ENCODE data around the gene COL9A3. TPM values are rescaled to one million over a fixed set of nuclear protein-coding genes. Genes with fewer than 3 reads are reported as not detected.
"Not testable (repeated sequence)": the region's sequence is repeated elsewhere in the genome, so short reads cannot be mapped to it uniquely, and the experiment has no call there.

COL9A3 gene
- total RNA-seq, 6 experiments from 2014 or later: 1.5 to 7.6 (median 3.5) TPM

GRCh38 chr20:62850333-62850974 is 33.6 kb downstream of the COL9A3 start:
- intact Hi-C loops (cut with DNase I): no loop called here
- Histone ChIP-seq H3K36me3 (no peaks in the 10 kb centered on the region), H3K4me1 (no peaks in the 10 kb centered on the region), H3K9me3 (no peaks in the 10 kb centered on the region), H3K27ac (no peak overlapping the region), H3K4me3 (no peak overlapping the region), H3K27me3 (no peaks in the 10 kb centered on the region)
- 89% methylated on average over 18 of the region's 22 CpGs for WGBS (ENCODE audit: insufficient coverage, low coverage, low lambda C conversion rate, missing lambda C conversion rate)
- no peak for TF ChIP-seq POLR2A (IDR thresholded peaks at IDR 0.05)
- no peak for TF ChIP-seq CTCF (IDR thresholded peaks at IDR 0.05)
- ATAC-seq (no peak), DNase-seq (no peak)

GRCh38 chr20:62852196-62852595 is 35.3 kb downstream of the COL9A3 start:
- no CpG with 5 or more reads among the region's 8 CpGs for whole genome bisulfite sequencing (ENCODE audit: insufficient coverage, low coverage, low lambda C conversion rate, missing lambda C conversion rate)
- intact Hi-C loops (cut with DNase I): no loop called here
- no peak overlapping the region for H3K4me3 ChIP-seq
- ATAC-seq (peak in 1 of 4 donors; percentile 18), DNase-seq (no peak)
- no peaks in the 10 kb centered on the region for H3K4me1 ChIP-seq
- TF ChIP-seq CTCF (IDR thresholded peaks at IDR 0.05) (no peak), POLR2A (IDR thresholded peaks at IDR 0.05) (no peak)
- no peak overlapping the region for H3K27ac ChIP-seq
- H3K9me3 ChIP-seq: no peaks in the 10 kb centered on the region
- H3K36me3 ChIP-seq: peaks cover 0 to 3% (median 0%) of the 10 kb centered on the region in 4 donors
- H3K27me3 ChIP-seq: no peaks in the 10 kb centered on the region

- Histone ChIP-seq H3K27ac (no peak overlapping the region), H3K4me1 (no peaks in the 10 kb centered on the region), H3K9me3 (no peaks in the 10 kb centered on the region), H3K27me3 (no peaks in the 10 kb centered on the region), H3K36me3 (peaks cover 0 to 5% (median 0%) of the 10 kb centered on the region in 4 donors), H3K4me3 (no peak overlapping the region)
- ATAC-seq: no peak
- no peak for DNase-seq
- intact Hi-C loops (cut with DNase I): no loop called here
- WGBS (ENCODE audit: insufficient coverage, low coverage, low lambda C conversion rate, missing lambda C conversion rate): 86% methylated on average over 4 of the region's 12 CpGs
- TF ChIP-seq POLR2A (IDR thresholded peaks at IDR 0.05) (no peak), CTCF (IDR thresholded peaks at IDR 0.05) (no peak)
These were observed 36.0 kb downstream of the COL9A3 start for GRCh38 chr20:62852841-62853240.

- H3K27ac ChIP-seq; H3K9me3 ChIP-seq; ATAC-seq; H3K4me1 ChIP-seq; H3K27me3 ChIP-seq; DNase-seq; intact Hi-C loops (cut with DNase I); H3K36me3 ChIP-seq; H3K4me3 ChIP-seq: not testable (repeated sequence)
- WGBS (ENCODE audit: insufficient coverage, low coverage, low lambda C conversion rate, missing lambda C conversion rate): 87% methylated on average over 5 of the region's 6 CpGs
These were observed 36.5 kb downstream of the COL9A3 start for GRCh38 chr20:62853304-62853703.

GRCh38 chr20:62854121-62854520 is 37.3 kb downstream of the COL9A3 start:
- 99% methylated on average over 8 of the region's 13 CpGs for WGBS (ENCODE audit: insufficient coverage, low coverage, low lambda C conversion rate, missing lambda C conversion rate)
- H3K36me3 ChIP-seq: peaks cover 0 to 5% (median 0%) of the 10 kb centered on the region in 4 donors
- no peaks in the 10 kb centered on the region for H3K9me3 ChIP-seq
- H3K4me1 ChIP-seq: no peaks in the 10 kb centered on the region
- intact Hi-C loops (cut with DNase I): no loop called here
- no peak overlapping the region for H3K4me3 ChIP-seq
- ATAC-seq (no peak), DNase-seq (no peak)
- no peak overlapping the region for H3K27ac ChIP-seq
- TF ChIP-seq CTCF (IDR thresholded peaks at IDR 0.05) (no peak), POLR2A (IDR thresholded peaks at IDR 0.05) (no peak)
- no peaks in the 10 kb centered on the region for H3K27me3 ChIP-seq
